ENCODE results near the gene ECI2.
"Not testable (repeated sequence)": the region's sequence is repeated elsewhere in the genome, so short reads cannot be mapped to it uniquely, and the experiment has no call there.

The ECI2 gene

DNA sequence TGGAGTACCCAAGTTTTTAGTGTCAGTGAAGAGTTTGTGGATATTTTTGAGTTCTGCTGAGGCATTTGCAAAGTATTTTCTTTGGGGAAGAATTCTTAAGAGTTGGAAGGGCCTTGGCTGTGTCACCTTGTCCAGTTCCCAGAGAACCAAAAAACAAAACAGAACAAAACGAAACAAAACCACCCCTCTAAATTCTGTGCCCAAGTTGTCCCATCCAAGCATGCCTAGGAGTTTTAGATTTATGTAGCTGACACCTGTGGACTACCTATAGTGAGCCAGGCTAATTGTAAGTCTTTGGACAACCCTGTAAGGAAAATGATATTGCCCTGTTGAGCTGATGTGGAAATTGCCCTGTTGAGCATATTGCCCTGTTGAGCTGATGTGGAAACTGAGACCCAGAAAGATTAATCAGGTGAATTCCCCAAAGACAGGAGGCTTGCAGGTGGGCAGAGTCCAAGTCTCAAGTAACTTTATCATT is 1.0 kb upstream of the ECI2 start:
- DNase-seq: no peak

DNA sequence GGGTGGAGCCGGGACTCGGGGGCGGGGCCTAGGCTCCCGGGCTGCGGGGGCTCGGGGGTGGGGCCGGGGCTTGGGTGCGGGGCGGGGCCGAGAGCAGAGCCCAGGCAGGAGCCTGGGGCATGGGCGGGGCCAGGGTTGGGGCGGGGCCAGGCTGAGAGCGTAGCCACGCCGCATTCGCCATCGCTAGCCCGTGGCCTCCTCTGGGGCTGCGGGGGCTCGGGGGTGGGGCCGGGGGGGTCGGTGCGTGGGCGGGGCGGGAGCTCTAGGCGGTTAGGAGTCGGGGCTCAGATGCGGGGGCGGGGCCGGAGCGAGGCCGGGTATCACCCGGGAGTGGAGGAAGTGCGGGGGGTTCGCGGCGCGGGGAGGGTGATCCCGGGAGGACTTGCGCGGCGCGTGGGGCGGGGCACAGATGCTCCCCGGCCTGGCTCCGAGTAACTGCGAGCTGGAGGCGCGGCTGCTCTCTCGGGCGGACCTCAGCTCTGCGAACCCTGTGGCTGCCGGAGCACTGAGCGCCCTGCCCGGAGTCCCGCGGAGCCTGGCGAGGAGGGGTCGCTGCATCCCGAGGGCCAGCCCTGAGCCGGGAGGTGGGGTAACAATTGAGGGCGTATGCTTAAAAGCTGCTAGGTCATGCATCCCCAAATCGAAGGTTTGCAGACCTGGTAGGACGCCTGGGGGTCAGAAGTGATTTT is 434 bp upstream of the ECI2 start:
- DNase-seq: no peak

GRCh38 chr6:4133941-4134838 is 1.2 kb downstream of the ECI2 start:
- DNase-seq: no peak

GRCh38 chr6:4130357-4130987 is 4.9 kb downstream of the ECI2 start:
- DNase-seq: no peak

DNA sequence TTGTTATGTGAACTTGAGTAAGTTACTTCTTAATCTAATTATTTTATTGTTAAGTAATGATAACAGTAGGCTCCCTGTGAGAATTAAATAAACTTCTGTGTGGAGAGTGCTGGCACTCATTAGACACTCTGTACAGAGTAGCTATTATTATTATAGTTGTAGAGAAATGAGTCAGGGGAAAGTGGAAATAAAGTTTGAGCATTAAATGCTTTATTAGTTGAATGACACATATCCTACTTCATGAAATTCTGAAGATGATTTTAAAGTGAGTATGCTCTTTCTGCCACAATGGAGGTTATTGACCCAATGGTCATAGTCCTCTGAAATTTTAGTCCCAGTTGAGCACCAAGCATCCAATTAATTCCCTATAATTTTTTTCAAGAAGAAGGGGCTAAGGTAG is 5.9 kb downstream of the ECI2 start:
- no peak for DNase-seq

GRCh38 chr6:4128748-4129147 is 6.6 kb downstream of the ECI2 start:
- DNase-seq: no peak

DNA sequence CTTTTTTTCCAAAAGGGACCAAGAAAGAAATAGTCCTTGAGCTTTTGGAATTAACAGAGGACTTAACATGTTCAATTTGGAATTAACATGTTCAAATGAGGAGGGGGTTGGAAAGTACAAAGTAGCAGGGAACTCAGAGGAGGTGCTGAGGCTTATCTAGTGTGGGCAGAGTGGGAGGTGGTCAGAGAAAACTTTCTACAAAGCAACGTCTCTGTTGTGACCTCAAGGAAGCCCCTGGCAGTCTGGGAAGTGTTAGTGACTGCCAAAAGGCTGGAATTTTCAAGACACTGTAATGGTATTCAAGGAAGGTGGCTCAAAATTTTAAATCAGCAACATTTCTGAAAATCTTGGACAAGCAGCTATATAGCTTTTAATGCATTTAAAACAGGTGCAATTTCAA is 7.3 kb downstream of the ECI2 start:
- DNase-seq: no peak

DNA sequence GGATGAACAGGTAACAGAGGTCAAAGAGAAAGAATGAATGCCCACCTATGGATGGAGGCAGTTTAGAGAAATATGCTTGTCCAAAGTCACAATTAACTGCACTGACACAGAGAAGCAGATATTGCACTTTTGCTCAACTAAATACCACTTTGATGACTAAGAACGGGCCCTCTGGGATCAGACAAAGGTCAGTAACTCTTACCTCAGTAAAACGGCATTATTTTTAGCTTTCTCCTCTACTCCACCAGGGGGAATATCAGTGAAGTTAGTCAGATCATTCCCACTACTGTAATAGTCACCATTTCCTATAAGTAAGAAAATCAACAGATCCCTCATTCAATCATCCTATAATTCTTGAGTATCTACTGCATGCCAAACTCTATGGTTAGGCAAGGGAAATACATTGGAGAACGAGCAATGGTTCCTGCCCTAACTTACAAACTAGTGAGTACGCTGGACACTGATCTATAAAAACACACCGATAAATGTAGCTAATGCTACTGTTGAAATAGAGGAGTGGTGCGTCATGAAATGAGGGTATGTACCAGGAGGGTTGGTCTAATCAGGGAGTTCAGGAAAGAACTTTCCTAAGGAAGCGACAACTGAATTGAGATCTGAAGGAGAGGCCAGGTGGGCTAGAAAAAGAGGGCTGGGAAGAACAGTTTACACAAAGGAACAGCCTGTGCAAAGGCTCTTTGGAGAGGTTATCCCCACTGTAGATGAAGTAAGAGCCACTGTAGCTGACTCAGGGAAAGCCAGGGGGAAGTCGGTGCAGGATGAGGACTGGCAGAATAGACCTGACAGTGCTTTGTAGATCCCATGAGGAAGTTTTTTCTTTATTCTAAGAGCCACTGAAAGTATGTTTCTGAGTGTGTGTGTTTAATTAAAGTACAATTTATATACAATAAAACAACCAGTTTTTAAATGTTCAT is 9.2 kb downstream of the ECI2 start:
- no peak for DNase-seq

DNA sequence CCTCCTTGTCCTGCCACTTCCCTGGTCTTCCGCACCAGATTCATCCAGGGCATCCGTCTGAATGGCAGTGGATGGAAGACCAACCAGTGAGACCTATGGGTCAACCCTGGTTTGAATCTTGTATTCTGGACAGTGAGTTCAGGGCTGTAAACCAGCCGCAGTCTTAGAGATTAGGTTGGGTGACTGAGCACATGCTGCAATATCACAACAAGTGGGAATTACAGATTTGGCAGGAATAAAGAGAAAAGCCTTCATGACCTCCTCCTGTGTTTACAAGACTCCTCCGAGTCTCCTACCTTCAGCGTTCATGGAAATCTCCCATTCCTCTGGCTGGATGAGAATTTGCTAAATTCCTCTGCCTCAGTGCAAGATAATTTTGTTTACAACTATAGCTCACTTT is 9.9 kb downstream of the ECI2 start:
- DNase-seq: no peak

GRCh38 chr6:4124351-4124750 is 11.0 kb downstream of the ECI2 start:
- no peak for DNase-seq

DNA sequence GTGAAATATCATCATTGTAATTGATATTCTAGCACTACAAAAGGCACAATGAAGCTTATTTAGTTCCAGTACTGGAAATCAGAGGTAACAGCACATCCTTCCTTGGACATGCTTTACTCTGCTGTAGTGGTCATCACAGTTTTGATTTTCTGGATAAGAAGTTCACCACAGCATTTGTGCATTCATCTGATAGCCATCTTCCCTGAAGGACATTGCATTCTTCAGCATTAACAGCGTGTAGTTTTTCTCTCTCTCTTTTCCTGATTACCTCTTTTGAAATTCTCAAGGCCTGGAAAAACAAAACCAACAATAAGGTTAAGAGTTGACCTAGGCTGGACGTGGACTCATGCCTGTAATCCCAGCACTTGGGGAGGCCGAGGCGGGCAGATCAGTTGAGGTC is 19.6 kb downstream of the ECI2 start:
- DNase-seq: no peak

GRCh38 chr6:4114123-4114522 is 21.3 kb downstream of the ECI2 start:
- no peak for DNase-seq

GRCh38 chr6:4113649-4114048 is 21.7 kb downstream of the ECI2 start:
- no peak for DNase-seq

DNA sequence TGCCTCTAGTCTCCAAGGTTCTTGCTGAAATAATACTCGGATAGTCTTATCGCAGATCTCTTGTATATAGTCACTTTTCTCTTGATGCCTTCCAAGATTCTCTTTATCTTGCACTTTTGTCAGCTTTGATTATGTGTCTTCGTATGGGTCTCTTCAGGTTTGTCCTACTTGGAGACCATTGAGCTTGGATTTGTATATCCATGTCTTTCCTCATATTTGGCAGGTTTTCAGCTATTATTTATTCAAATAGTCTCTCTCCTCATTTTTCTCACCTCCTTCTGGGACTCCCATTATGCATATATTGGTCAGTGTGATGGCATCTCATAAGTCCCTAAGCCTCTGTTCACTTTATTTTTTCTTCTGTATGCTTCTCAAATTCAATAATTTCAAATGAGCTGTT is 23.0 kb downstream of the ECI2 start:
- no peak for DNase-seq

- not testable (repeated sequence) for DNase-seq
These were observed 26.0 kb downstream of the ECI2 start for GRCh38 chr6:4109363-4109815.

GRCh38 chr6:4108561-4109093 is 26.7 kb downstream of the ECI2 start:
- no peak for DNase-seq

- no peak for DNase-seq
These were observed 27.5 kb downstream of the ECI2 start for GRCh38 chr6:4107873-4108272.

GRCh38 chr6:4105980-4106536 is 29.3 kb downstream of the ECI2 start:
- no peak for DNase-seq

GRCh38 chr6:4103929-4104328 is 31.4 kb downstream of the ECI2 start:
- no peak for DNase-seq

GRCh38 chr6:4102687-4103244 is 32.6 kb downstream of the ECI2 start:
- DNase-seq: no peak

DNA sequence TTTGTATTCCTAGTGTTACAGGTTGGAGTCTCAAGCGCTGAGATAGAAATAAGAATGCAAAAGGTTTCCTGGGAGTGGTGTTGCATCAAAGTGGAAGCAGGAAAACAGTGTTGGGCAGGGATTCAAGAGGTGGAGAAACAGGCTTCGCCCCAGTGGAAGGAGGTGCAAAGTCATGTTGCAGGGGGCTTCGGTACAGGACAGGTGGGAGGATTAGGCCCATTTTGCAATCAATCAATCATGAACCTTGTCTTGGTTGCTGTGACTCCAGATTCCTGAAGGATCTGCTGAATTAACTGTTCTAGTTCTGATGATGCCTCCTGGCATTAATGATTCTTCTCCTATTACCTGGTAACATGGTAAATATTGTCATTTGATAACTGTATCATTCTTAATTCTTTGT is 34.1 kb downstream of the ECI2 start:
- no peak for DNase-seq

GRCh38 chr6:4100655-4101054 is 34.7 kb downstream of the ECI2 start:
- no peak for DNase-seq
